ENCODE data around the gene PDE10A. TPM values are rescaled to one million over a fixed set of nuclear protein-coding genes. Genes with fewer than 3 reads are reported as not detected.

Gene PDE10A
- total and polyA plus RNA-seq, 4 donors: 1.0 to 6.2 (median 3.0) TPM

GRCh38 chr6:165664559-165665383 lies 1.7 kb upstream of the PDE10A start:
- H3K27me3 ChIP-seq (ENCODE audit: control insufficient read depth in 3 of 3, insufficient read depth in 3 of 3, low read length in 2 of 3): peaks cover 14 to 69% (median 51%) of the 10 kb centered on the region in 3 donors
- H3K27ac ChIP-seq (ENCODE audit: low read depth in 1 of 2, low read length in 1 of 2): peak overlapping the region in 1 of 2 donors; percentile 93
- TF ChIP-seq, protein P1, sequence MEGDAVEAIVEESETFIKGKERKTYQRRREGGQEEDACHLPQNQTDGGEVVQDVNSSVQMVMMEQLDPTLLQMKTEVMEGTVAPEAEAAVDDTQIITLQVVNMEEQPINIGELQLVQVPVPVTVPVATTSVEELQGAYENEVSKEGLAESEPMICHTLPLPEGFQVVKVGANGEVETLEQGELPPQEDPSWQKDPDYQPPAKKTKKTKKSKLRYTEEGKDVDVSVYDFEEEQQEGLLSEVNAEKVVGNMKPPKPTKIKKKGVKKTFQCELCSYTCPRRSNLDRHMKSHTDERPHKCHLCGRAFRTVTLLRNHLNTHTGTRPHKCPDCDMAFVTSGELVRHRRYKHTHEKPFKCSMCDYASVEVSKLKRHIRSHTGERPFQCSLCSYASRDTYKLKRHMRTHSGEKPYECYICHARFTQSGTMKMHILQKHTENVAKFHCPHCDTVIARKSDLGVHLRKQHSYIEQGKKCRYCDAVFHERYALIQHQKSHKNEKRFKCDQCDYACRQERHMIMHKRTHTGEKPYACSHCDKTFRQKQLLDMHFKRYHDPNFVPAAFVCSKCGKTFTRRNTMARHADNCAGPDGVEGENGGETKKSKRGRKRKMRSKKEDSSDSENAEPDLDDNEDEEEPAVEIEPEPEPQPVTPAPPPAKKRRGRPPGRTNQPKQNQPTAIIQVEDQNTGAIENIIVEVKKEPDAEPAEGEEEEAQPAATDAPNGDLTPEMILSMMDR (IDR thresholded peaks at IDR 0.05; ENCODE audit: control extremely low read depth, extremely low read depth): no peak
- DNase-seq (peak in 2 of 3 donors; percentile 39 to 64), ATAC-seq (ENCODE audit: insufficient read depth, low FRiP score) (no peak)
- WGBS, 2 donors: 8 to 9% methylated on average over 25 of the region's 25 CpGs
- no peaks in the 10 kb centered on the region for H3K9me3 ChIP-seq (ENCODE audit: control insufficient read depth in 4 of 4, insufficient read depth in 3 of 4, low read length in 3 of 4)
- peaks cover 0 to 25% (median 9%) of the 10 kb centered on the region in 5 donors for H3K4me1 ChIP-seq (ENCODE audit: control insufficient read depth in 5 of 5, insufficient read depth in 5 of 5, low read length in 5 of 5)
- H3K9ac ChIP-seq (ENCODE audit: insufficient read depth in 1 of 2, low read length in 2 of 2): no peak overlapping the region
- no peaks in the 10 kb centered on the region for H3K36me3 ChIP-seq (ENCODE audit: control insufficient read depth in 4 of 4, insufficient read depth in 4 of 4, low read length in 4 of 4)
- H3K4me3 ChIP-seq: no peak overlapping the region

DNA sequence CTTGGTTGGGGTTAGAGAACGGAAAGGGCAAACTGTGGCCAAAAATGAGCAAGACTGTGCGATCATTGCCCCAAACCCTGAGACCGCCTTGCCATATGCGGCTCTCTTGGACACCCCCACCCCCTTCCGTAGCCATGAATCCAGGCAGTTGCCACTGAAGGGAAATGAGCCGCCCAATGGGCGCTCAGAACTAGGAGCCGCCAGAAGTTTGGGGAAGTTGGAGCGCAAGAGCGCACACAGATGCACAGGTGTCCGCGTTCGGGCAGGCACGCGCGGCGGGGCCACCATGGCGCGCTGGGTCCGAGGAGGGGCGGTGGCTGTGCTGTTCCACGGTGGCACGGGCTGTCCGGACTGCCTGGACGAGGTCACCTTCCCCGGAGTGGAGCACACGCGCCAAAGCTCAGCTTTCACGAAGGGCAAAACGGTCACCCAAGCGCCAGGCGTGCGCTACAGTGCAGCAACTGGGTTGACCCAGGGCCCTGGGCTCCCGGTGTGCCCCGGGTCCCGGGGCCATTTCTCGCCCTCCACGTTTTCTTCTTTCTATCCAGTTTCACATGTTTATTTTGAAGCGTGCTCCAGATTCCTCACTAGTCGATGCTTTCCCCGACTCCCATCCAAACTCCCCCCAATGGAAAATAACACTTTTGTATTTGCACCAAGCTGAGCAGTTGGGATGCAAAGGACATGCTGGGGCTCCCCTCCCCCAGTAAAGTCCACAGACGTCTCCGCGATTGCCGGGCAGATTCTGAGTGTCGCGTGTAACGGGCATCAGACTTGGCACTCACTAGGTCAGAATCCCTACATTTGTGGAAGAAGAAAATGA lies 906 bp upstream of the PDE10A start:
- no peak overlapping the region for H3K4me3 ChIP-seq
- no peaks in the 10 kb centered on the region for H3K9me3 ChIP-seq (ENCODE audit: control insufficient read depth in 4 of 4, insufficient read depth in 3 of 4, low read length in 3 of 4)
- H3K27me3 ChIP-seq (ENCODE audit: control insufficient read depth in 3 of 3, insufficient read depth in 3 of 3, low read length in 2 of 3): peaks cover 14 to 64% (median 46%) of the 10 kb centered on the region in 3 donors
- TF ChIP-seq, protein P1 (IDR thresholded peaks at IDR 0.05; ENCODE audit: control extremely low read depth, extremely low read depth): no peak
- H3K4me1 ChIP-seq (ENCODE audit: control insufficient read depth in 5 of 5, insufficient read depth in 5 of 5, low read length in 5 of 5): peaks cover 0 to 29% (median 9%) of the 10 kb centered on the region in 5 donors
- peak overlapping the region in 1 of 2 donors; percentile 93 for H3K27ac ChIP-seq (ENCODE audit: low read depth in 1 of 2, low read length in 1 of 2)
- DNase-seq: peak in 2 of 3 donors; percentile 30 to 40
- ATAC-seq (ENCODE audit: insufficient read depth, low FRiP score): no peak
- no peaks in the 10 kb centered on the region for H3K36me3 ChIP-seq (ENCODE audit: control insufficient read depth in 4 of 4, insufficient read depth in 4 of 4, low read length in 4 of 4)
- no peak overlapping the region for H3K9ac ChIP-seq (ENCODE audit: insufficient read depth in 1 of 2, low read length in 2 of 2)
- WGBS, 2 donors: 2 to 3% methylated on average over 48 of the region's 48 CpGs

DNA sequence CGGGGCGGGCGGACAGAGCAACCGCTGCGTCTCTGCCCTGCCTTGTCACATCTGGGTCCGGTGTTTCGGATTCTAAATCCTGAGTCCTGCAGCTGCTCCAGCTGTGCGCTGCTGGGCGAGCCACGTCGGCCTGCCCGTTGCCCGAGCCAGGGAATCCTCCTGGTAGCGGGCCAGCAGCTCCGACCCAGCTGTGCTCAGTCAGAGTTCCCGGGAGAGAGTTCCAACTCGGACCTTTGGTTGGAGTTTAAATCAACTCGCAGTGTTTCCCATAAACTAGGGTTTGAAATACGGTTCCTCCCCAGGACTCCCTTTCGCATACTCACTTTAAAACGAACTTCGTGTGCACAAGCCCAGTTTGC lies 315 bp upstream of the PDE10A start:
- H3K9ac ChIP-seq (ENCODE audit: insufficient read depth in 1 of 2, low read length in 2 of 2): peak overlapping the region in 1 of 2 donors; percentile 32
- DNase-seq: peak; percentile 77 to 83 (median 80)
- TF ChIP-seq, protein P1 (IDR thresholded peaks at IDR 0.05; ENCODE audit: control extremely low read depth, extremely low read depth): no peak
- WGBS, 2 donors: 0 to 1% methylated on average over 22 of the region's 22 CpGs
- H3K4me1 ChIP-seq (ENCODE audit: control insufficient read depth in 5 of 5, insufficient read depth in 5 of 5, low read length in 5 of 5): peaks cover 0 to 29% (median 9%) of the 10 kb centered on the region in 5 donors
- ATAC-seq (ENCODE audit: insufficient read depth, low FRiP score): no peak
- H3K9me3 ChIP-seq (ENCODE audit: control insufficient read depth in 4 of 4, insufficient read depth in 3 of 4, low read length in 3 of 4): no peaks in the 10 kb centered on the region
- peak overlapping the region in 1 of 2 donors; percentile 93 for H3K27ac ChIP-seq (ENCODE audit: low read depth in 1 of 2, low read length in 1 of 2)
- H3K27me3 ChIP-seq (ENCODE audit: control insufficient read depth in 3 of 3, insufficient read depth in 3 of 3, low read length in 2 of 3): peaks cover 14 to 64% (median 42%) of the 10 kb centered on the region in 3 donors
- H3K4me3 ChIP-seq: no peak overlapping the region
- H3K36me3 ChIP-seq (ENCODE audit: control insufficient read depth in 4 of 4, insufficient read depth in 4 of 4, low read length in 4 of 4): no peaks in the 10 kb centered on the region
